GM19099 (cell line): Measurements from ENCODE around the gene LOXHD1.

Experiments used
- POLR2A ChIP-seq: IDR thresholded peaks from 3 replicates; pipeline ENCODE4 v1.6.1; 2011; ENCODE audit warnings: low read depth; ENCODE audit not compliant: insufficient read length; ENCODE audit errors: extremely low read depth

Gene LOXHD1

GRCh38 chr18:46571756-46572155, 85.3 kb downstream of the LOXHD1 start:
- no peak for TF ChIP-seq POLR2A

GRCh38 chr18:46570666-46571065, 86.4 kb downstream of the LOXHD1 start:
- no peak for TF ChIP-seq POLR2A

DNA sequence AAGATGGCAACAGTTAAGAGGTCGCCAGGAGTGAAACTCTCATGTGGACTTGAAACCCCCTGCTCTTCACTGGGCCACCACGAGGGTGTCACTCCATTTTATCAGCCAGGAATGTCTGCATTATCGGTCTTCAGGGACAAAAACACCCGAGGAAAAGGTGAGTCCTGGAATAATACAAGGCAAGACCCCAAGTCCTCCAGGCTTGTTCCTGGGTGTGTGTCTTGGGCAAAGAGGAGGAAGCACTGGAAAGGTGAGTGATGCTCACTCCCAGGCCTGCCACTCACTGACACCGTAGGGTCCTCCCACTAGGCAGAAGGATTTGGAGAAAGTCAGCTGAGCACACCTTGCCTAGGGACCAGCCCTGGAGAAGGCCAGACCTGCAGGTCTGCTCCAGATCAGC, 86.9 kb downstream of the LOXHD1 start:
- no peak for TF ChIP-seq POLR2A

DNA sequence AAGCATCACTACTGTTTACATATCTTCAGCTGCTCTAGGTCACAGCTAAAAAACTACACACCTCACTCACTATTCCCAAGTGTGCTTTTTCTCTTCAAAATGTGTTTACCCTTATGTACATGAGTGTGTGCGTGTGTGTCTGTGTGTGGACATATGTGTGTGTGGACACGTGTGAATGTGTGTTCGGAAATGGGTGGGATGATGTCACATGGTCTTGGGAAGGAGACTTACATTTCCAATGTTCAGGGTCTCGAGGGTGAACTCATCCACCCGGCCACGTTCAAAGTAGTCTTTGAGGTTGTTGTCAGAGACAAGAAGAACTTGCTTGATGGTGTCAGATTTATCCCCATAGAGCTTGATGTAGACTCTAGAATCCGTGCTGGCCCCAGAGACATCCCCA, 87.8 kb downstream of the LOXHD1 start:
- TF ChIP-seq POLR2A: no peak

DNA sequence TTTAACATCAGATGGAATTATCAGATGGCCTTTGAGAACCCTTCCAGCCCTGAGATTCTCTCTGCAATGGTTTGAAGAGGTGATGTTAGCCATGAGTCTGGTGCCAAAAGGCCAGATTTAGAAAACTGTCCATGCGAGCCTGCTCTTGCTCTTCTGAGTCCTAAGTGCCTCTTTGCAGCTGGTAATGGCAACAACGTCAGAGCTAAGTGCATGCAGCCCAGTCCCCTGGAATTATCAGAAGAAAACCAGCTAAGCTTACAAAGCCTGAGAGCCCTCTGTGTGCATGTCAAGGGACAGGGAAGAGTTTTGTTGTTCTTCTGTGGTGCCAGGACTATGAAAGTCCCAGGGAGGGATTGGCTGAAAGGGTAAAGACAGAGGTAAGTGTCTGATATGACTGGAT, 89.8 kb downstream of the LOXHD1 start:
- no peak for TF ChIP-seq POLR2A

DNA sequence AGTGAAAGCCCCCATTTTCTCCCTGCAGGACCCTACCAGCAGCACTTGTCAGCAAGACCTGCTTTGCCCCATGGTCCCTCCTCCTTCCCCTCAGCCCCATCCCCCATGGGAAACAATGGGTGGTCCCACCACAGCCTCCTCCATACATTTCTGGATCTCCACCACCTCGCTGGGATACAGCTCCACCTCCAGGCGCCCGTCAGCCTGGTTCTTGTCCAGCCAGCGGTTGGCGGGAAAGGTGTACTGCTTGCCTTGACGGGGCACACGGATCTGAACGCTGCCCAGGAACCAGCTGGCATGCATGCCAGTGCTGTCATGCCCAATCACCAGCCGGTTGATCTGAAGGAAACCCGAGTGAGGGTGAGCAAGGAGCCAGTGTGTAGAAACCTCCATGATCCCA, 90.9 kb downstream of the LOXHD1 start:
- TF ChIP-seq POLR2A: no peak

GRCh38 chr18:46565256-46565655, 91.8 kb downstream of the LOXHD1 start:
- TF ChIP-seq POLR2A: no peak

- TF ChIP-seq POLR2A: no peak
Measured at GRCh38 chr18:46563317-46563716, 93.7 kb downstream of the LOXHD1 start.

DNA sequence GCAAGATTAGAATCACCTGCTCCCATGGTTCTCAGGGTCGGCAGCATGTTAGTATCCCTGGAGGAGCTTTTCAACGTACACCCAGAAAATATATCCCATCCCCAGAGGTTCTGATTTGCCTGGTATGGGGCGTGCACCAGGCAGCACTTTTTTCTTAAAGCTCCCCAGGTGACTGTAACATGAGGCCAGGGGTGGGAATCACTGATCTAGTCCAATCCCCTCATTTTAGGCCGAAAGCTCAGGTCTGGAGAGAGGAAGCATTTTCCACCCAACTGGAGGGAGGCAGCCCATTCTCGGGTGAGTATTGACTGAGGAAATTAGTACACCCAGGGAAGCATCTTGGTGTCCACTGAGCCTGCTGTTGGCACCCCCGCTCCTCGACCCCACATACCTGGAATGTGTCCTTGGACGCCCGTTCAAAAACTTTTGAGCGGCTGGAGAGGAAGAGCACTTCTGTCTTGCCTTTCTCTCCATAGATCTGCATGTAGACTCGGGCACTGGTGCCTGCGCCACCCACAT, 94.3 kb downstream of the LOXHD1 start:
- no peak for TF ChIP-seq POLR2A

DNA sequence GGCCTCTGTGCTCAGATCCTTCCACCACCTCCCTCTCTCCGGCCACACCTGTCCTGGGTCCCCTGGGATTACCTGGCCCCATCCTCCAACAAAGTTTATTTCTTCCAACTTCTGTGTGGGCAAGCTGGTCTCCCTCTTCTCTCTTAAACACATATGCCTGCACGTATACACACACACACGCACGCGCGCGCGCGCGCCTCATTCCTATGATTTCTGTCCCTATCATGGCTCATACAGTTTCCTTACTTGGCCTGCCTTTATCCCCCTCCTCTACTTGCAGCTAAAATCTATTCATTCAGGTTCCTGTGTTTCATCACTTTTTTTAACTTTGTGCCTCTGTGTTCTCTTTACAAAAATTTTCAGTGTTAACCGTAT, 96.4 kb downstream of the LOXHD1 start:
- TF ChIP-seq POLR2A: no peak

DNA sequence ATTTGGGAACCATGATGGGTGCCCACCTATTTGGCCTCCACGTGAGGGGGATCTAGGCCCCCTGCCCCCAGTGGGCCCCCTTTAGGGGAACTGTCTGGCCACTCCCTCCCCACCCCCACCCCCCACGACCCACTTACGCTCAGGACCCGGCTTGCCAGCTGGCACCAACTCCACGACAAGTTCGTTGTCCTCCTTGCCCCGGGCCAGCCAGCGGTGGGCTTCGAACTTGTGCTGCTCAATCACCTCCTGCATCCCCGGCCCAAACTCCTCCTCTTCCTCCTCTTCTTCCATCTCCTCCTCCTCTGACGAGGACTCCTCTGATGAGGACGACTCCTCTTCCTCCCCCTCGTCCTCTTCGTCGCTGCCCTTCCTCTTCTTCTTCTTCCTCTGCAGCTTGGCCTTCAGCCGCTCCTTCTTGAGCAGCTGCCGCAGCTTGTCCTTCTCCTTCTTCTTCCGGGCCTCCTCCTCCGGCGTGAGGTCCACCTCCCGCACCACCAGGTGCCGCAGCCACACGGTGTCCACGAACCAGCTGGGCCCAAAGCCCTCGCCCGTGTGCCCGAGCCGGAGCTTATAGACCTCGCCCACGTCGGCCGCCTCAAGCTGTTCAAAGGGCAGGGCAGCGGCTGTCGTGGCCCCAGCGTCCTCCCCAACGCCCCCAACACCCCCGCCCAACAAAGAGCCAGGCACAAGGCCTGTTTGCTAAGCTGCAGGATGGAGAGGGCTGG, 96.9 kb downstream of the LOXHD1 start:
- TF ChIP-seq POLR2A: no peak

DNA sequence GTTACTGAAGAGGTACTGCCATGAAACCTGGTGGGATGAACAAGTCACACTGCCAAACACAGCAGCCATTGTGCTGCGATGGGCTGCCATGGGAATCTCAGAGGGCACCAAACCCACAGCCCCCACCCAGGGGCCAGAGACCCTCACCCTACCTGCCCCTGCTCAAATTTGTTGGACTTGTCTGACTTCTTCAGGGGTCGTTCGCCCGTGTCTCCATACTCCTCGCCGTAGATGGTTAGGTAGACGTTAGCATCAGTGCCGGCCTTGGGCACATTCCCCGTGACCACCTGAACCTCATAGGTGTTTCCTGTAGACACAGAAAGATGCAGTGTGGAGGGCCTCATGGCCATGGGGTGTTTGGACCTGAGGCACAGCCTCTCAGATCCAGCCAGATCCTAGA, 97.7 kb downstream of the LOXHD1 start:
- no peak for TF ChIP-seq POLR2A

DNA sequence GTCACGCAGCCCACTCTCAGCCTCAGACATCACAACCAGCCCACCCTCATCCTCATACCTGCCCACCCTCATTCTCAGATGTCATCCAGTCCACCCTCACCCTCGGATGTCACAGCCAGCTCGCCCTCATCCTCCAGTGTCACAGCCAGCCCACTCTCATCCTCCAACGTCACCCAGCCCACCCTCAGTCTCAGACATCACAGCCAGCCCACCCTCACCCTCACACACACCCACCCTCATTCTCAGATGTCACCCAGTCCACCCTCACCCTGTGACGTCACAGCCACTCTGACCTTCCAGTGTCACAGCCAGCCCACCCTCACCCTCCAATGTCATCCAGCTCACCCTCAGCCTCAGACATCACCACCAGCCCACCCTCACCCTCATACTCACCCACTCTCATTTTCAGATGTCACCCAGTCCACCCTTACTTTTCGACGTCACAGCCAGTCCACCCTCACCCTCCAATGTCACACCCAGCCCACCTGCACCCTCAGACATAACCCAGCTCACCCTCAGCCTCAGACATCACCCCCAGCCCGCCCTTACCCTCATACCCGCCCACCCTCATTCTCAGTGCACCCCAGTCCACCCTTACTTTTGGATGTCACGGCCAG, 100.3 kb downstream of the LOXHD1 start:
- TF ChIP-seq POLR2A: no peak

GRCh38 chr18:46555724-46556123, 101.3 kb downstream of the LOXHD1 start:
- no peak for TF ChIP-seq POLR2A

DNA sequence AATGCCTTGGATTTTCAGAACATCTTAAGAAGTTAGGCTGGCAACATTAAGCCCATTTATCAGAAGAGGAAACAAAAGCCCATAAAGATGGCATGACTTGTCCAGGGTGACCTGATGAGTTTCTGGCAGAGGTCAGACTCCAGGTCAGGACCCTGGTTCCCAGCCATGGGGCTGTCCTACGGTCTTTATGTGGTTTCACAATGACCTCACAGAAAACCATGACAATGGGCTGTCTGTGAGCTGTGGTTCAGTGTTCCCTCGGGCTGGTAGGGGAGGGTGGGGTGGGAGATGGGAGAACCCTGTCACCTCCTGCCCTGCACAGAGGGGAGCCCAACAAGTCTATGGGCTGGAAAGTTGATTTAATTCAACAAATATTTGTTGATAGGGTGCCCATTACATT, 101.8 kb downstream of the LOXHD1 start:
- no peak for TF ChIP-seq POLR2A

DNA sequence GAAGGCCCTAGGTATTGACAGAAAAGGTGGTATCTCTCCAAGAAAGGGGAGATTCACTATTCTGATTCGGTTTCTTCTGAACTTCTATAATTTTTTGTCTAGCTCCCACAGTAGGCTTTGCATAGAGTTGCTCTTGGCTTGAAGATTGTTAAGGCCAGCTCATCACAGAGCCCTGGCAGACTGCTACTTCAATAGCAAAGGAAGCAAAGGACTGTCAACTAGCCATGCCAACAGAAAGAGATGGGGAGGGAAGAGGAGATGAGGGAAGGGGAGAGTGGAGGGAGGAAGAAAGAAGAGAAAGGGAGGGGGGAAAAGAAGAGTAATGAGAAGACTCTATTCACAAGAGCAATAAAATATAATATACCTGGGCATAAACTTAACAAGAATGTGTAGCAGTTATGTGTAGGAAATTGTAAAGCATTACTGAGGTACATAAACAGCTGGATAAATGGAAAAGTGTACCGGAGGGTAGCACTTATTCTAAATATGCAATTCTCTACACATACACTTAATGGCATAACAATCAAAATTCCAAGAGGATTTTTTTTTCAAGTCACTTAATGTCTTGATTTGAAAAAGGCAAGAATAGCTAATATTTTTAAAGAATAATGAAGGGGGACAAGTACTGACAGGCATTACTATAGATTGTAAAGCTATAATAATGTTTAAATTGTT, 102.5 kb downstream of the LOXHD1 start:
- TF ChIP-seq POLR2A: no peak
